OCI-LY7 (cell line): ENCODE measurements around the gene CDK5R1. TPM values are rescaled to one million over a fixed set of nuclear protein-coding genes. Genes with fewer than 3 reads are reported as not detected.

ENCODE experiments used
- BruUV-seq: library from RNA; stranded (reverse); fragments of 400-500 nt; replicated peaks from 2 replicates; lab custom pipeline; 2021; lab: Mats Ljungman, UMichigan
- CTCF ChIA-PET: fragments of 300-600 bp; sonication (Branson Sonifier 250); formaldehyde crosslinking; loops from one replicate; lab custom pipeline; 2022; ENCODE audit warnings: antibody characterized with exemption; ENCODE audit not compliant: unreplicated experiment; lab: Charles Lee
- POLR2A ChIA-PET: fragments of 300-600 bp; sonication (Branson Sonifier 250); formaldehyde crosslinking; loops from one replicate; lab custom pipeline; 2022; ENCODE audit warnings: antibody characterized with exemption; lab: Charles Lee
- DNase-seq: peaks from one replicate; pipeline ENCODE4 v3.0.0-alpha.2; 2015; ENCODE audit warnings: low spot score
- H2AFZ ChIP-seq: fragments of 200-600 bp; sonication (generic), shearing (Covaris generic); 2 replicates; pipeline ENCODE4 v1.6.1; 2014; ENCODE audit warnings: mild to moderate bottlenecking, antibody characterized with exemption, low read length, moderate library complexity
- H3K27ac ChIP-seq: fragments of 200-600 bp; sonication (generic); 2 replicates; pipeline ENCODE4 v1.5.1; 2014; ENCODE audit warnings: mixed run types, low read depth, mild to moderate bottlenecking, moderate library complexity, low read length, inconsistent platforms; ENCODE audit not compliant: poor library complexity, severe bottlenecking
- H3K36me3 ChIP-seq: fragments of 200-600 bp; sonication (generic); 2 replicates; pipeline ENCODE4 v1.6.1; 2014; ENCODE audit warnings: mild to moderate bottlenecking, antibody characterized with exemption, low read length, moderate library complexity, mixed read lengths; ENCODE audit not compliant: insufficient read depth
- H3K4me1 ChIP-seq: fragments of 200-600 bp; sonication (generic); 2 replicates; pipeline ENCODE4 v1.5.1; 2014; ENCODE audit warnings: mild to moderate bottlenecking, low read length; ENCODE audit not compliant: insufficient read depth, poor library complexity, severe bottlenecking
- H3K4me2 ChIP-seq: fragments of 200-600 bp; sonication (generic); 2 replicates; pipeline ENCODE4 v1.6.1; 2014; ENCODE audit warnings: mild to moderate bottlenecking, low read length
- H3K4me3 ChIP-seq: fragments of 200-600 bp; sonication (generic); 2 replicates; pipeline ENCODE4 v1.5.1; 2014; ENCODE audit warnings: mild to moderate bottlenecking, low read depth, low read length; ENCODE audit not compliant: poor library complexity, severe bottlenecking
- H3K79me2 ChIP-seq: fragments of 200-600 bp; sonication (generic); 2 replicates; pipeline ENCODE4 v1.6.1; 2016; ENCODE audit warnings: low read depth, mild to moderate bottlenecking, low read length, moderate library complexity, mixed read lengths; ENCODE audit not compliant: insufficient read depth
- H3K9me2 ChIP-seq: fragments of 200-600 bp; sonication (generic); 2 replicates; pipeline ENCODE4 v1.6.1; 2016; ENCODE audit warnings: mild to moderate bottlenecking, low read length, mixed read lengths; ENCODE audit not compliant: insufficient read depth
- H3K9me3 ChIP-seq: fragments of 200-600 bp; sonication (generic); 2 replicates; pipeline ENCODE4 v1.6.1; 2014; ENCODE audit warnings: mild to moderate bottlenecking, mixed run types, low read length, mixed read lengths
- H4K20me1 ChIP-seq: fragments of 200-600 bp; sonication (generic); 2 replicates; pipeline ENCODE4 v1.6.1; 2014; ENCODE audit warnings: mild to moderate bottlenecking, antibody characterized with exemption, low read length, moderate library complexity, mixed read lengths; ENCODE audit not compliant: insufficient read depth
- EZH2phosphoT487 ChIP-seq: fragments of 200-600 bp; sonication (generic); IDR thresholded peaks from 2 replicates; pipeline ENCODE4 v1.6.1; 2018; ENCODE audit warnings: low read depth, borderline replicate concordance, mild to moderate bottlenecking, mixed run types, antibody characterized with exemption, low read length, moderate library complexity, mixed read lengths
- intact Hi-C: fragments of 100-400 bp; cut with micrococcal nuclease; formaldehyde crosslinking; loops from one replicate; pipeline ENCODE4 v1.10.0; 2022; ENCODE audit not compliant: unreplicated experiment
- total RNA-seq, 2 experiments: library from RNA; depleted of rRNA in 1 of 2; stranded (reverse); fragments of >200 nt in 1 of 2; shearing (Covaris generic) in 1 of 2; gene quantifications; 2 replicates each; pipeline ENCODE4 v1.2.3, GENCODE V29; 2014 to 2022
- TF ChIP-seq, protein P1 (sequence below): fragments of 200-600 bp; sonication (generic); conservative IDR thresholded peaks from 2 replicates; pipeline ENCODE4 v1.5.1; 2014; ENCODE audit warnings: mild to moderate bottlenecking, antibody characterized with exemption, low read length, moderate library complexity, mixed read lengths

Gene CDK5R1
- total RNA-seq, 2 experiments from 2014 or later: 1.3 to 2.2 TPM

DNA sequence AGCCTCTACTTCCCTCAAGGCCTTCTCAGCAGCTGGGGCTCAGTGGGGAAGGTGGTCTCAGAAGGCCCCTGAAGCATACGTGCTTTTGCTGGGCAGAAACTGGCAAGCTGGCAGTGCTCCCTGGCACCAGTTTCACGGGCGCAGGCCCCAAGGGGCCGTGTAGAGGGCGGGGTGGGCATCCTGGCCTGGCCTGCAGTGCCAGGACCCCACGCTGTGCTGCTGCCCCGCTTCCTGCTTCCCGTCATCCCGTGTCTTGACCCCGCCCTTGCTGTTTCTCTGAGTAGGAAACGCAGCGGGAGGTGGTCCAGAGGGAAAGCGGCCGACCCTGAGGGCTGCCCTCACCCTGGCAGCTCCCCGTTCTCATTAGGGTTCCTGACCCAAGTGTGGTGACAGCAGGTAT lies 6.8 kb downstream of the CDK5R1 start:
- Histone ChIP-seq H3K4me3 (no peak overlapping the region), H3K9me3 (no peaks in the 10 kb centered on the region), H3K4me1 (peaks cover 8% of the 10 kb centered on the region), H3K9me2 (no peaks in the 10 kb centered on the region), H3K79me2 (no peaks in the 10 kb centered on the region), H4K20me1 (no peaks in the 10 kb centered on the region), H3K27ac (no peak overlapping the region), H3K4me2 (no peak overlapping the region), H2AFZ (no peak overlapping the region), H3K36me3 (no peaks in the 10 kb centered on the region)
- no TSS peak for BruUV-seq
- ChIA-PET POLR2A (interaction anchor here (0.5 to 0.6 kb wide), 2 partner anchors 18 to 270 kb away, joined by 3 to 4 read pairs; no protein-coding TSS in a partner anchor), CTCF (no interaction called here)
- no peak for DNase-seq
- intact Hi-C loops: no loop called here
- TF ChIP-seq EZH2phosphoT487: no peak
- TF ChIP-seq, protein P1, sequence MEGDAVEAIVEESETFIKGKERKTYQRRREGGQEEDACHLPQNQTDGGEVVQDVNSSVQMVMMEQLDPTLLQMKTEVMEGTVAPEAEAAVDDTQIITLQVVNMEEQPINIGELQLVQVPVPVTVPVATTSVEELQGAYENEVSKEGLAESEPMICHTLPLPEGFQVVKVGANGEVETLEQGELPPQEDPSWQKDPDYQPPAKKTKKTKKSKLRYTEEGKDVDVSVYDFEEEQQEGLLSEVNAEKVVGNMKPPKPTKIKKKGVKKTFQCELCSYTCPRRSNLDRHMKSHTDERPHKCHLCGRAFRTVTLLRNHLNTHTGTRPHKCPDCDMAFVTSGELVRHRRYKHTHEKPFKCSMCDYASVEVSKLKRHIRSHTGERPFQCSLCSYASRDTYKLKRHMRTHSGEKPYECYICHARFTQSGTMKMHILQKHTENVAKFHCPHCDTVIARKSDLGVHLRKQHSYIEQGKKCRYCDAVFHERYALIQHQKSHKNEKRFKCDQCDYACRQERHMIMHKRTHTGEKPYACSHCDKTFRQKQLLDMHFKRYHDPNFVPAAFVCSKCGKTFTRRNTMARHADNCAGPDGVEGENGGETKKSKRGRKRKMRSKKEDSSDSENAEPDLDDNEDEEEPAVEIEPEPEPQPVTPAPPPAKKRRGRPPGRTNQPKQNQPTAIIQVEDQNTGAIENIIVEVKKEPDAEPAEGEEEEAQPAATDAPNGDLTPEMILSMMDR: no peak

DNA sequence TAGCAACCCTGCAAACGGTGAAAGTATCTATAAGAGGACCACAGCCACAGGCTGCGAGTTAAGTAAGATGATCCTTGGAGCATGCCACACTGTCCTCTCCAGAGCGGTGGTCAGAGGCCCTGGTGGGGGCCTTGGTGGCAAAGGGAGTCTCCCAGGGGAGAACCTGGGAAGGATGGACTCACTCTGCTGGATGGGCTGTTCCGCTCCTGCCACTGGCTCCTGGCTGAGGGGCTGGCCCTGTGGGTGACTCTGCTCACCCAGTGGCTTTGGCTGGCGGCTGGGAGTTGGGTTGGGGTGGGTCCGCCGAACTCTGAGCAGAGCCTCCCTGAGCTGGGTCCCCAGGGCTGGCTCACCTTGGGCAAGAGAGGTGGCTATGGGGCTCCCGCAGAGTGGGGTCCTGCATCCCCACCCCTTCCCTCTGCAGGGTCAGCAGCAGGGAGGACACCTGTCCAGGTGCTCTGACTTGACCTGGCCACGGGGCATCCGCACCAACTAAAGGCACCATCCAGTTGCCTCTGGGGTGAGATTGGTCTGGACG lies 7.3 kb downstream of the CDK5R1 start:
- ChIA-PET CTCF (no interaction called here), POLR2A (no interaction called here)
- no peak overlapping the region for H3K27ac ChIP-seq
- H2AFZ ChIP-seq: no peak overlapping the region
- H3K9me3 ChIP-seq: no peaks in the 10 kb centered on the region
- H3K9me2 ChIP-seq: no peaks in the 10 kb centered on the region
- DNase-seq: no peak
- no peaks in the 10 kb centered on the region for H4K20me1 ChIP-seq
- no peak overlapping the region for H3K4me2 ChIP-seq
- intact Hi-C loops: no loop called here
- TF ChIP-seq, protein P1: no peak
- no peak for TF ChIP-seq EZH2phosphoT487
- no TSS peak for BruUV-seq
- H3K4me1 ChIP-seq: peaks cover 8% of the 10 kb centered on the region
- no peaks in the 10 kb centered on the region for H3K36me3 ChIP-seq
- H3K4me3 ChIP-seq: no peak overlapping the region
- H3K79me2 ChIP-seq: no peaks in the 10 kb centered on the region

DNA sequence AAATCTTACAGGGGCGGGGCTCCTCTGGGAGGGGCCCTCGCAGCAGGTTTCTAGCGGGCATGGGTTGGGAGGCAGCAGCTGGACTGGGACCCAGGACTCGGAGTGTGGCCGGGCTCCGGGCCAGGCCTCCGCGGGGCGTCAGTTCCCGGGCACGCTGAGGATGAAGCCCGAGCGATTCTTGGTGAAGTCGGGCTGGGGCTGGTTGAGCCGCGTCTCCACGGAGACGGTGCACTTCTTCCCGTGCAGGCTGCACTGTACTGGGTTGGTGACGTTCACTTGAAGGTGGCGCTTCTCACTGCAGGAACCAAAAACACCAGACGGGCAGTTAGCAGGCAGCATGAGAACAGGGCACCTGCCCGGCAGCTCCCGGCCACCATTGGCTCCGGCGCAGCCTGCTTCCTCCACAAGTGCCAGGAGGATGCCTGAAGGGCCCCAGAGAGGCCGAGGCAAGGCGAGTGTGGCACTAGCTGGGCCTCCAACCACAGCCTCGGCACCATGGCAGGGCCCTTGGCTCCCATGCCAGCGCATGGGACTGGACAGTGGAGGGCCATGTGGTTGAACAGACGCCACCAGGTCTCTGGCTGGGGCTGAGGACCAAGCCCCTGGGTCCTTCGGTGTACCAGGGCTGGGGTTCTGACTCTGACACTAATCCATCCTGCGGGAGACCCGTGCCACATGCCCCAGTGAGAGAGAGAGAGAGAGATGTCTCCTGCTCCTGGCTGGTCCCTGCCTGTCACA lies 8.0 kb downstream of the CDK5R1 start:
- TF ChIP-seq, protein P1: no peak
- TF ChIP-seq EZH2phosphoT487: no peak
- Histone ChIP-seq H3K9me2 (no peaks in the 10 kb centered on the region), H3K36me3 (no peaks in the 10 kb centered on the region), H4K20me1 (no peaks in the 10 kb centered on the region), H3K27ac (no peak overlapping the region), H2AFZ (no peak overlapping the region), H3K9me3 (no peaks in the 10 kb centered on the region), H3K4me1 (peaks cover 8% of the 10 kb centered on the region), H3K4me2 (no peak overlapping the region), H3K79me2 (no peaks in the 10 kb centered on the region), H3K4me3 (no peak overlapping the region)
- BruUV-seq: no TSS peak
- no peak for DNase-seq
- ChIA-PET POLR2A (no interaction called here), CTCF (no interaction called here)
- intact Hi-C loops: no loop called here
